GM23338 (cell line): ENCODE measurements around the gene PDE2A. TPM values are rescaled to one million over a fixed set of nuclear protein-coding genes. Genes with fewer than 3 reads are reported as not detected.

Source experiments
- ATAC-seq: fragments of 200-7000 bp; cut with Tn5 transposase; 3 replicates; pipeline ENCODE4 v1.9.1; 2020
- DNase-seq: peaks from one replicate; pipeline ENCODE4 v3.0.0-alpha.2; 2015; ENCODE audit warnings: low spot score
- H2AFZ ChIP-seq: fragments of 200-600 bp; sonication (generic); 2 replicates; pipeline ENCODE4 v1.8.0; 2016; ENCODE audit warnings: antibody characterized with exemption, mild to moderate bottlenecking, moderate library complexity
- H3F3A ChIP-seq: fragments of 200-600 bp; sonication (generic); replicated peaks from 2 replicates; pipeline ENCODE4 v1.8.0; 2017; ENCODE audit warnings: antibody characterized with exemption, mixed run types, low read depth
- H3K27ac ChIP-seq: fragments of 200-600 bp; sonication (generic); 2 replicates; pipeline ENCODE4 v1.6.1; 2016; ENCODE audit warnings: low read depth
- H3K27me3 ChIP-seq: fragments of 200-600 bp; sonication (generic); 2 replicates; pipeline ENCODE4 v1.8.0; 2016; ENCODE audit warnings: mild to moderate bottlenecking, mixed run types, moderate library complexity; ENCODE audit not compliant: insufficient read depth
- H3K36me3 ChIP-seq: fragments of 200-600 bp; sonication (generic); 2 replicates; pipeline ENCODE4 v1.8.0; 2016; ENCODE audit warnings: mild to moderate bottlenecking; ENCODE audit not compliant: insufficient read depth
- H3K4me1 ChIP-seq: fragments of 200-600 bp; sonication (generic); 2 replicates; pipeline ENCODE4 v1.8.0; 2016; ENCODE audit warnings: mild to moderate bottlenecking, moderate library complexity; ENCODE audit not compliant: insufficient read depth
- H3K4me2 ChIP-seq: fragments of 200-600 bp; sonication (generic); 2 replicates; pipeline ENCODE4 v1.7.1; 2017; ENCODE audit warnings: mixed run types
- H3K4me3 ChIP-seq: fragments of 200-600 bp; sonication (generic); 2 replicates; pipeline ENCODE4 v1.6.1; 2016; ENCODE audit warnings: mixed run types
- H3K79me2 ChIP-seq: fragments of 200-600 bp; sonication (generic); replicated peaks from 2 replicates; pipeline ENCODE4 v1.8.0; 2017; ENCODE audit warnings: mild to moderate bottlenecking; ENCODE audit not compliant: insufficient read depth
- H3K9me2 ChIP-seq: fragments of 200-600 bp; sonication (generic); 2 replicates; pipeline ENCODE4 v1.8.0; 2017; ENCODE audit not compliant: insufficient read depth
- H4K20me1 ChIP-seq: fragments of 200-600 bp; sonication (generic); replicated peaks from 2 replicates; pipeline ENCODE4 v1.8.0; 2017; ENCODE audit warnings: mild to moderate bottlenecking; ENCODE audit not compliant: insufficient read depth
- H3K27ac Mint-ChIP-seq: 2 replicates; pipeline ENCODE4 v1.8.0; 2020; ENCODE audit warnings: inconsistent platforms, mild to moderate bottlenecking, moderate library complexity, mixed read lengths
- H3K27me3 Mint-ChIP-seq: 3 replicates; pipeline ENCODE4 v1.8.0; 2022; ENCODE audit warnings: low read depth, mild to moderate bottlenecking, moderate library complexity, mixed read lengths, inconsistent platforms; ENCODE audit not compliant: insufficient read depth, poor library complexity
- H3K36me3 Mint-ChIP-seq: 3 replicates; pipeline ENCODE4 v1.8.0; 2021; ENCODE audit warnings: low read depth, mild to moderate bottlenecking, inconsistent platforms, moderate library complexity, mixed read lengths
- H3K4me1 Mint-ChIP-seq: 3 replicates; pipeline ENCODE4 v1.8.0; 2020; ENCODE audit warnings: mild to moderate bottlenecking, inconsistent platforms, mixed read lengths
- H3K4me3 Mint-ChIP-seq: 3 replicates; pipeline ENCODE4 v1.8.0; 2021; ENCODE audit warnings: moderate library complexity, mild to moderate bottlenecking, inconsistent platforms, mixed read lengths
- H3K9me3 Mint-ChIP-seq: 3 replicates; pipeline ENCODE4 v1.8.0; 2020; ENCODE audit warnings: moderate library complexity, mild to moderate bottlenecking, inconsistent platforms, mixed read lengths
- ETS1 ChIP-seq: IDR thresholded peaks from 2 replicates; pipeline ENCODE4 v1.6.1; 2016; ENCODE audit warnings: antibody characterized with exemption
- EZH2 ChIP-seq: fragments of 200-600 bp; sonication (generic); IDR thresholded peaks from one replicate; pipeline ENCODE4 v1.8.0; 2017; ENCODE audit warnings: antibody characterized with exemption, mild to moderate bottlenecking, low read depth; ENCODE audit not compliant: unreplicated experiment
- JUNB ChIP-seq: IDR thresholded peaks from one replicate; pipeline ENCODE4 v1.6.1; 2016; ENCODE audit warnings: antibody characterized with exemption; ENCODE audit not compliant: unreplicated experiment
- NANOG ChIP-seq: IDR thresholded peaks from 2 replicates; pipeline ENCODE4 v1.6.1; 2016; ENCODE audit warnings: antibody characterized with exemption, borderline replicate concordance
- REST ChIP-seq: IDR thresholded peaks from one replicate; pipeline ENCODE4 v1.6.1; 2018; ENCODE audit warnings: antibody characterized with exemption; ENCODE audit not compliant: unreplicated experiment
- STAT1 ChIP-seq: IDR thresholded peaks from one replicate; pipeline ENCODE4 v1.6.1; 2016; ENCODE audit warnings: antibody characterized with exemption; ENCODE audit not compliant: unreplicated experiment
- ZNF462 ChIP-seq: fragments of 250-450 bp; sonication (Bioruptor Pico); IDR thresholded peaks from 2 replicates; pipeline ENCODE4 v1.5.0; 2020; ENCODE audit warnings: mild to moderate bottlenecking, moderate library complexity
- polyA plus RNA-seq: library from polyadenylated mRNA; unstranded; fragments of >200 nt; fragmentation: Nextera tagmentation; extraction: Ambion mirVana; gene quantifications from 2 replicates; pipeline ENCODE4 v1.2.1, GENCODE V29; 2016
- total RNA-seq: library from RNA; depleted of rRNA; stranded (reverse); fragments of >200 nt; shearing (Covaris generic); gene quantifications from 2 replicates; pipeline ENCODE4 v1.2.3, GENCODE V29; 2014

Gene PDE2A
- total and polyA plus RNA-seq, 2 experiments from 2014 or later = 4.3 to 16.2 TPM

- Histone ChIP-seq H3K4me3 (peak overlapping the region; percentile 66), H3K27me3 (peaks cover 44% of the 10 kb centered on the region), H3K79me2 (no peaks in the 10 kb centered on the region), H3F3A (no peaks in the 10 kb centered on the region), H3K4me2 (peak overlapping the region; percentile 88), H3K27ac (no peak overlapping the region), H3K9me2 (no peaks in the 10 kb centered on the region), H2AFZ (peak overlapping the region; percentile 81; the same call in 1 of the 2 replicates), H4K20me1 (no peaks in the 10 kb centered on the region; the same call in 1 of the 2 replicates), H3K36me3 (no peaks in the 10 kb centered on the region), H3K4me1 (peaks cover 6% of the 10 kb centered on the region; the same call in 1 of the 2 replicates)
- Mint-ChIP-seq H3K36me3 (no peaks in the 10 kb centered on the region), H3K27me3 (peaks cover 19% of the 10 kb centered on the region), H3K27ac (no peak overlapping the region), H3K9me3 (no peaks in the 10 kb centered on the region), H3K4me3 (no peak overlapping the region), H3K4me1 (peaks cover 13% of the 10 kb centered on the region)
- TF ChIP-seq EZH2 = peak; percentile 10
- TF ChIP-seq ETS1 = no peak
- no peak for ATAC-seq
- no peak for DNase-seq
Measured at GRCh38 chr11:72641522-72642042, 32.6 kb downstream of the PDE2A start.

GRCh38 chr11:72639502-72640375 lies 34.5 kb downstream of the PDE2A start:
- ATAC-seq = no peak
- Histone ChIP-seq H3K27me3 (peaks cover 44% of the 10 kb centered on the region), H3F3A (no peaks in the 10 kb centered on the region), H3K9me2 (no peaks in the 10 kb centered on the region), H2AFZ (no peak overlapping the region), H3K4me3 (no peak overlapping the region), H3K4me2 (no peak overlapping the region), H3K27ac (no peak overlapping the region), H3K4me1 (peaks cover 24% of the 10 kb centered on the region), H4K20me1 (no peaks in the 10 kb centered on the region; the same call in 1 of the 2 replicates), H3K36me3 (no peaks in the 10 kb centered on the region), H3K79me2 (no peaks in the 10 kb centered on the region)
- H3K27me3 Mint-ChIP-seq = peaks cover 19% of the 10 kb centered on the region
- peaks cover 31% of the 10 kb centered on the region for H3K4me1 Mint-ChIP-seq
- H3K9me3 Mint-ChIP-seq = no peaks in the 10 kb centered on the region
- H3K4me3 Mint-ChIP-seq = no peak overlapping the region
- no peaks in the 10 kb centered on the region for H3K36me3 Mint-ChIP-seq
- DNase-seq = no peak
- no peak overlapping the region for H3K27ac Mint-ChIP-seq
- TF ChIP-seq STAT1 (no peak), ETS1 (no peak), JUNB (no peak), ZNF462 (no peak), REST (no peak), NANOG (no peak), EZH2 (no peak)
